Ishikawa (cell line): ENCODE results near the gene PHKG2.

Source experiments
- CEBPB ChIP-seq: IDR thresholded peaks from 2 replicates; pipeline ENCODE4 v1.6.1; 2012
- CREB1 ChIP-seq: IDR thresholded peaks from 2 replicates; pipeline ENCODE4 v1.6.1; 2012; ENCODE audit warnings: low read depth
- EGR1 ChIP-seq: IDR thresholded peaks from 2 replicates; pipeline ENCODE4 v1.6.1; 2012
- EP300 ChIP-seq: IDR thresholded peaks from 2 replicates; pipeline ENCODE4 v1.6.1; 2012; ENCODE audit warnings: borderline replicate concordance
- FOXM1 ChIP-seq: IDR thresholded peaks from 2 replicates; pipeline ENCODE4 v1.6.1; 2012; ENCODE audit warnings: low read depth, borderline replicate concordance
- NFIC ChIP-seq: IDR thresholded peaks from 2 replicates; pipeline ENCODE4 v1.6.1; 2012
- RAD21 ChIP-seq: IDR thresholded peaks from 2 replicates; pipeline ENCODE4 v1.6.1; 2012; ENCODE audit warnings: low read depth
- TAF1 ChIP-seq: IDR thresholded peaks from 2 replicates; pipeline ENCODE4 v1.6.1; 2012; ENCODE audit warnings: low read depth, mild to moderate bottlenecking
- TCF12 ChIP-seq: IDR thresholded peaks from 2 replicates; pipeline ENCODE4 v1.6.1; 2012; ENCODE audit warnings: low read depth
- TEAD4 ChIP-seq: IDR thresholded peaks from 2 replicates; pipeline ENCODE4 v1.6.1; 2012
- YY1 ChIP-seq: IDR thresholded peaks from 2 replicates; pipeline ENCODE4 v1.6.1; 2012; ENCODE audit warnings: low read depth
- ZBTB7A ChIP-seq: IDR thresholded peaks from 2 replicates; pipeline ENCODE4 v1.6.1; 2012; ENCODE audit warnings: low read depth
- TF ChIP-seq, protein P1 (sequence below): IDR thresholded peaks from 2 replicates; pipeline ENCODE4 v1.6.1; 2012; ENCODE audit warnings: low read depth, mild to moderate bottlenecking
- TF ChIP-seq, protein P2 (sequence below): IDR thresholded peaks from 2 replicates; pipeline ENCODE4 v1.6.1; 2012
- TF ChIP-seq, protein P3 (sequence below): IDR thresholded peaks from 2 replicates; pipeline ENCODE4 v1.6.1; 2012

PHKG2 gene, protein sequence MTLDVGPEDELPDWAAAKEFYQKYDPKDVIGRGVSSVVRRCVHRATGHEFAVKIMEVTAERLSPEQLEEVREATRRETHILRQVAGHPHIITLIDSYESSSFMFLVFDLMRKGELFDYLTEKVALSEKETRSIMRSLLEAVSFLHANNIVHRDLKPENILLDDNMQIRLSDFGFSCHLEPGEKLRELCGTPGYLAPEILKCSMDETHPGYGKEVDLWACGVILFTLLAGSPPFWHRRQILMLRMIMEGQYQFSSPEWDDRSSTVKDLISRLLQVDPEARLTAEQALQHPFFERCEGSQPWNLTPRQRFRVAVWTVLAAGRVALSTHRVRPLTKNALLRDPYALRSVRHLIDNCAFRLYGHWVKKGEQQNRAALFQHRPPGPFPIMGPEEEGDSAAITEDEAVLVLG

DNA sequence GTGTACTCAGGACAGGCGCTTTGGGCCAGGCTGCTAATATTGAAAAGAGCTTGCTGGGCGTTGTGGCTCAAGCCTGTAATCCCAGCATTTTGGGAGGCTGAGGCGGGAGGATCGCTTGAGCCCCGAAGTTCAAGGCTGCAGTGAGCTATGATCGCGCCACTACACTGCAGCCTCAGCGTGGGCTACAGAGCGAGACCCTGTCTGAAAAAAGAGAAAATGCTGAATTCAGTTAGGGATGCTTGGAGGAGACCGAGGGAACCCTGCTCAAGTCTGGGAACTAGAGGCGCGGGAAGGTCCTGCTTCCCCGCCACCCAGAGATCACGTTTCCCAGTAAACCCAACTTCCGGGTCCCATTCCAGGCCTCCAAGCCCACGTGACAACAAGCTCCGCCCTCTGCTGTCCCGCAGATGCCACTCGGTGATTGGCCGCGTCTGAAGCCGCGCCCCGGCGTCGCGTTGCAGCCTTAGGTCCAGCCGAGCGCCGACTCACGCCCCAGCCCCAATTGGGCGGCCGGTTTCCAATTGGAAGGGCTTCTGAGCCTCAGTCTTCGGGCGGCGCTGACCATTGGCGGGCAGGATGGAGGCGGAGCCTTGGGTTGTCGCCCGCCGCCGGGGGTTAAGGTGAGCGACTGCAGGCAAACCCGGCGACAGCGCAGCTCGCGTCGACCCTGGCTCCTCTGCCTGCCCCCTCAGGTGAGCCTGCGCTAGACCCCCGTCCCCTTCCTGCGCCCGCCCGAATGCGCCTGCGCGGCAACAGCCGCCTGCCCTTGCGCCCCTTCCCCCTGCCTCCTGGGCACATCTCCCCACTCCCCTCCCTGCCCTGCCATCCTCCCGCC, at the start of gene PHKG2:
PHKG2 (plus strand) TSS at position 627 of the 835 bp plus-strand sequence. CDS start 396 bp downstream, outside the sequence.
- TF ChIP-seq RAD21 (no peak), CREB1 (no peak), FOXM1 (no peak), CEBPB (no peak), ZBTB7A (peak; percentile 41; the same call in 1 of the 2 replicates), EGR1 (no peak), TCF12 (no peak), YY1 (0 out of 2 replicates have a peak, but pooled peaks have one; percentile 1), NFIC (no peak), TEAD4 (peak; percentile 37), TAF1 (peak; percentile 90), EP300 (no peak)
- TF ChIP-seq, protein P1, sequence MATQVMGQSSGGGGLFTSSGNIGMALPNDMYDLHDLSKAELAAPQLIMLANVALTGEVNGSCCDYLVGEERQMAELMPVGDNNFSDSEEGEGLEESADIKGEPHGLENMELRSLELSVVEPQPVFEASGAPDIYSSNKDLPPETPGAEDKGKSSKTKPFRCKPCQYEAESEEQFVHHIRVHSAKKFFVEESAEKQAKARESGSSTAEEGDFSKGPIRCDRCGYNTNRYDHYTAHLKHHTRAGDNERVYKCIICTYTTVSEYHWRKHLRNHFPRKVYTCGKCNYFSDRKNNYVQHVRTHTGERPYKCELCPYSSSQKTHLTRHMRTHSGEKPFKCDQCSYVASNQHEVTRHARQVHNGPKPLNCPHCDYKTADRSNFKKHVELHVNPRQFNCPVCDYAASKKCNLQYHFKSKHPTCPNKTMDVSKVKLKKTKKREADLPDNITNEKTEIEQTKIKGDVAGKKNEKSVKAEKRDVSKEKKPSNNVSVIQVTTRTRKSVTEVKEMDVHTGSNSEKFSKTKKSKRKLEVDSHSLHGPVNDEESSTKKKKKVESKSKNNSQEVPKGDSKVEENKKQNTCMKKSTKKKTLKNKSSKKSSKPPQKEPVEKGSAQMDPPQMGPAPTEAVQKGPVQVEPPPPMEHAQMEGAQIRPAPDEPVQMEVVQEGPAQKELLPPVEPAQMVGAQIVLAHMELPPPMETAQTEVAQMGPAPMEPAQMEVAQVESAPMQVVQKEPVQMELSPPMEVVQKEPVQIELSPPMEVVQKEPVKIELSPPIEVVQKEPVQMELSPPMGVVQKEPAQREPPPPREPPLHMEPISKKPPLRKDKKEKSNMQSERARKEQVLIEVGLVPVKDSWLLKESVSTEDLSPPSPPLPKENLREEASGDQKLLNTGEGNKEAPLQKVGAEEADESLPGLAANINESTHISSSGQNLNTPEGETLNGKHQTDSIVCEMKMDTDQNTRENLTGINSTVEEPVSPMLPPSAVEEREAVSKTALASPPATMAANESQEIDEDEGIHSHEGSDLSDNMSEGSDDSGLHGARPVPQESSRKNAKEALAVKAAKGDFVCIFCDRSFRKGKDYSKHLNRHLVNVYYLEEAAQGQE = 0 out of 2 replicates have a peak, but pooled peaks have one; percentile 7
- TF ChIP-seq, protein P2, sequence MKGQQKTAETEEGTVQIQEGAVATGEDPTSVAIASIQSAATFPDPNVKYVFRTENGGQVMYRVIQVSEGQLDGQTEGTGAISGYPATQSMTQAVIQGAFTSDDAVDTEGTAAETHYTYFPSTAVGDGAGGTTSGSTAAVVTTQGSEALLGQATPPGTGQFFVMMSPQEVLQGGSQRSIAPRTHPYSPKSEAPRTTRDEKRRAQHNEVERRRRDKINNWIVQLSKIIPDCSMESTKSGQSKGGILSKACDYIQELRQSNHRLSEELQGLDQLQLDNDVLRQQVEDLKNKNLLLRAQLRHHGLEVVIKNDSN = peak; percentile 97
- TF ChIP-seq, protein P3, sequence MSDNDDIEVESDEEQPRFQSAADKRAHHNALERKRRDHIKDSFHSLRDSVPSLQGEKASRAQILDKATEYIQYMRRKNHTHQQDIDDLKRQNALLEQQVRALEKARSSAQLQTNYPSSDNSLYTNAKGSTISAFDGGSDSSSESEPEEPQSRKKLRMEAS = peak; percentile 87

DNA sequence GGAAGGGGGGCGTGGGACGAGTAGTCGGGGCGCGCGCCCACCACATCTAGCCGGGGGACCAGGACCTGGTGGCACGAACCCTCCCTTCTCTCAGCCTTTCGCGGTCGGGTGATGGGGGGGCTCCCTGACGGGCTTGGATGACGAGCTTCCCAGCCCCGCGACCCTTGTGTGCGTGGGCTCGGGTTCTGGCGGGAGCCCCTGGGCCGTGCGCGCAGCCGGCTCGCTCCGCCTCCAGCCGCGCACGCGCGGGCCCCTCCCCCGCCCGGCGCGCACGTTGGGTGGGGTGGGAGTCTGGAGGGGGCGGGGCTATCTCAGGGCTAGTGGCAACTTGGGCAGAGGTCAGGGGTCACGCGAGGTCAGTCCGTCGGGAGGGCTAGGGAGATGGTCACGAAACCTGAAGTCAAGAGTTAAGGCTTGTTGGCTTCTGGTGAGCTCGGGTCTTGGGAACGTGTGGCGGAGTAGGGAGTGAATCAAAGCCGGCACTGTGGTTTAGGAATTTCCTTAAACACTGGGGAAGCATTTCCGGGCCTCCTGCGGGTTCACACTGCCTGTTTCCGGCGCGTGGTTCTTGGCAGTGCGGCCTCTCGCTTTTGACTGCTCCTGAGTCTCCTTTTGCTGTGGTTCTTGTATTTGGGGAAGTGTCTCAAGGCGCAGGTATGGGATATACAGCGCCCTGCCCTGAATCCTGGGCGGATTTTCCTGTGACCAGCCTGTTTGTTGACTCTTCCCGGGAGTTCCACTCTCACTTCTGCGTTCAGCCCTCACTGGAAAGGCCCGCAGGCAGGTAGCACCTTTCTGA, 49.2 kb upstream of the PHKG2 start, which contains the start of gene SRCAP:
SRCAP (plus strand) TSS at position 356 of the 799 bp plus-strand sequence. CDS start 1,654 bp downstream, outside the sequence.
- no peak for TF ChIP-seq CEBPB
- no peak for TF ChIP-seq ZBTB7A
- TF ChIP-seq TEAD4 = peak; percentile 30; the same call in 1 of the 2 replicates

DNA sequence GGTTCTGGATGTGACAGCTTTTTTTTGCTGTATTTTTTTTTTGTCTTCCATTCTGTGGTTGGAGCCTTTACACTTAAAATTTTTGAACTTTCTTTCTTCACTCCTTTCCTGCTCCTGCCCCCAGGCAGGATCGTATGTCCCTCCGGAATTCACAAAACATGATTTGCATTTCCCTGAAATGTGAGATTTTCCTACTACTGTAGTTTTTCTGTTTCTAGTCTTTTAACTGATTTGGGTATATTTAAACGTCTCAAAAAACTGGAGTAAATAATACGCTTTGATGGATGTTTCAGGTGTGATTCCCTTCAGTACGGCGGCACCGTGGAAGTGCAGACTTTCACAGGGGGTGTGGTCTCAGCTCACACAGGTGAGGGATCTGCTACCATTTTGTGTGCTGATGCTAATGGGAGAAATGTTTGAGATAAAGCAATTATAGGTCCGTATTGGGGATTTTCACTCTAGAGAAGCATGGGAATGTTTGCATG, 48.6 kb upstream of the PHKG2 start:
- TF ChIP-seq CREB1 (no peak), RAD21 (no peak), TCF12 (no peak), TAF1 (no peak), CEBPB (no peak), TEAD4 (no peak), ZBTB7A (no peak), EGR1 (no peak), YY1 (no peak), NFIC (no peak), EP300 (no peak), FOXM1 (no peak)
- TF ChIP-seq, protein P1 = no peak
- TF ChIP-seq, protein P3 = no peak
- TF ChIP-seq, protein P2 = no peak

DNA sequence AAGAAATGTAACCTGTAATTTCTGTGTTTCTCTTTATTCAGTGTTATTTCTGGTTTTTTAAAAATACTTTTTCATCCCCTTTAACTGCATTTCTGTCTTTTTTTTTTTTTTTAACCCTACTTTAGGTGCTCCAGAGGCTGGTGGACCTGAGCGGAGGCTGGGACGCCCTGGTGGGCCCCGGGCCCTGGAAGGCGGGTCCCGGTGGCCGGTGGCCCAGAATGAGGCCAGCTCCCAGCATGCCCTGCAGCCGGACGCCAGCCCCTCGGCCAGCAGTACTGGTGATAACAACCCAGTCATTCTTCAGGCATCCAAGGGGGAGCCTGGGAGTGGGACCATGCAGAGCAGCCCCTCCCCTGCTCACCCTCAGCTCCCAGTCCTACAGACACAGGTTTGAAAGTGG, 47.7 kb upstream of the PHKG2 start:
- TF ChIP-seq NFIC = no peak
- no peak for TF ChIP-seq EGR1

DNA sequence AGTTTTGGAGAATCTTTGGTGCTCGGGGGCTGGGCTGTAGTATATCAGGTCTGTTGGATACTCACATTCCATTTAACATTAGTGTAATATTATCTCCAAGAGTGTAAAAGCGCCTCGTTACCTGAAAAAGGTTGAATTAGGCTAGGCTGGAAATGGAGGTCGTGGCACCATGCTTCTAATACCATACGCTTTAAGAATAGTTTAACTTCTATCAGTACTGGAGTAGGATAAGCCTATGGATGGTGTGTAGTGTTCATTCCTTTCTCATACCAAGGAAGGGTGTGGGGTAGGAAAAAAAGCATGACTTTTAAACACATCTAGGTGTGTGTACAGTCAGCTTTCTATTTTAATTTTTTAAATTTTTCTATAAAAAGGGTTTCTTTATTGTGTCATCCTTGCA, 47.3 kb upstream of the PHKG2 start:
- TF ChIP-seq, protein P2 = no peak
- TF ChIP-seq YY1 (no peak), CEBPB (no peak), RAD21 (no peak), TEAD4 (no peak), TAF1 (no peak), NFIC (no peak)
- TF ChIP-seq, protein P1 = no peak
